ENCODE results near the gene RUFY3. TPM values are rescaled to one million over a fixed set of nuclear protein-coding genes. Genes with fewer than 3 reads are reported as not detected.
"Not testable (repeated sequence)": the region's sequence is repeated elsewhere in the genome, so short reads cannot be mapped to it uniquely, and the experiment has no call there.

Gene RUFY3
- total RNA-seq, 1 experiment from 2014 or later: 65.2 TPM

DNA sequence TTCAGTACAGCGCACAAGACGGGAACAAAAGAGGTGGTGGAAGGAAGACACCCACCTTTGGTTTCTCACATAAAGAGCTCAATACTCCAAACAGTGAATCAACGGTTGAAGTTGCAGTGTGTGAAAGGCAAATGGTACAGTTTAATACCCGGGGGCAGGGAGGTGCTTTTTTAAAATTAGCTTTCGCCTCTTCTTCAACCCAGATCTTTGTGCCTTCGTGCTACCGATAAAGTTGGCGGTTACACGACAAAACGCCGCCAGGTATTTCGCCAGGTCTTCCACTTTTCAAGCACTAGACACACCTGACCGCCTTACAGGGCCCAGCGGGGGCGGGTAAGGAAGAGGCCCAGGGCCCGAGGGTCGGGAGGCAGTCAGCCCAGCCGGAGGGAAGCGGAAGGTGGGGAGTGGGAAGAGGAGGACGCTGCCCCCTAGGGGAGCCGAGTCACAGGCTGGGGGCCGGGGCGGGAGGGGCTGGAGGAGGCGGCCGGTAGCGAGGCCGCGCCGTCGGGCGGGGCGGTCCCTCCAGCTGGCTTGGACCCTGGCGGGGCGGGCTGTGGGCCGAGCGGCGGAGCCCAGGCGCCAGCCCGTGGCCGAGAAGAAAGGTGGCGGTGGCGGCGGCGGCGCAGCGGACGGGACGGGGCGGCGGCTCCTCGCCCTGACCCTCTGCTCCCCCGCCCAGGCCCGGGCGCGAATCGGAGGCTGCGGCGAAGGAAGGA lies 17.4 kb upstream of the RUFY3 start:
- in situ Hi-C loops (cut with HindIII; ENCODE audit: low sequenced_read_pairs): no loop called here
- peak; percentile 71 for DNase-seq (ENCODE audit: low spot score)

DNA sequence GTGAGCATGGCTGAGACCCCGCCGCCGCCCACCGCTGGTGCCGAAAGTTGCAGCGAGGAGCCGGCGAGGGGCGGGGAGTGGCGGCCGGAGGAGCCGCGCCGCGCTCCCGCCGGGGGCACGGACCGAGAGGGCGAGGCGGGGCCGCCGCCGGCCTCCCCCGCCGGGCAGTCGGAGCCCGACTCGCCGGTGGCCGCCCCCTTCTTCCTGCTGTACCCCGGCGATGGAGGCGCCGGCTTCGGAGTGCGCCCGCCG lies 16.9 kb upstream of the RUFY3 start:
- in situ Hi-C loops (cut with HindIII; ENCODE audit: low sequenced_read_pairs): no loop called here
- DNase-seq (ENCODE audit: low spot score): no peak

DNA sequence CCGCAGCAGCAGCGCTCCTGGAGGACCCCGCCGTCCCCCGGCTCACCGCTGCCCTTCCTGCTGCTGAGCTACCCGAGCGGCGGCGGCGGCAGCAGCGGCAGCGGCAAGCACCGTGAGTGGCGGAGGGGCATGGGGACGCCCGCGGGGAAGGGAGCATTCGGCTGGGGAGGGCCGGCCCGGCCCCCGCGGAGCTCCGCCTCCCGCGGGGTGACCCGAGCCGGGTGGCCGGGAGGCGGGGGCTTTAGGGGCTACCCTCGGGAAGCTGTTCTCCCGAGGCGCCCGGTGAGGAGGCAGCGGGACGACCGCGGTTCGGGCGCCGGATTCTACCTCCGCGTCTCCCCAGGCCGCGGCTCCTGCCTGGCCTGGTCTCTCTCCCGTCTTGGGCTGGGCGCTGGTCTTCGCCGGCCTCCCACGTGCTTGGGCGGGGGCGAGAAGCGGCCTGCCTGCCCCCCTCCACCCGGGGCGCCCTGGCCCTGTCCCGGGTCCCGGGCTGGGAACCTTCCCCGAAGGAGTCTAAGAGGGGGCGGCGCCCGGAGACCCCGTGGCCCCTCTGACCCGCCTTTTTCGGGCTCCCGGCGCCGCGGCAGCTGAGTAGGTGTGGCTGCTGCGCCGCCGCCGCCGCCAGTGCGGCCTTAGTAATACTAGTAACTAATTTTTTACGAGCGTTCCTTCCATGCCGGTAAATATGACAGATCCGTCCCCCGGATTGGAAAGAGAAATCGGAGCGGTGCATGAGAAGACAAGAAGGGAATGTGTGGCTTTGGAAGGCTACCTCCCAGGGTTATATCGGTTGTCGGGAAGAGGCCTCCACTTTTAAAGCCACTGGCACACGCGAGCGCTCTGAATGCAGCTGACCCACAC lies 16.4 kb upstream of the RUFY3 start:
- DNase-seq (ENCODE audit: low spot score): peak; percentile 62
- in situ Hi-C loops (cut with HindIII; ENCODE audit: low sequenced_read_pairs): no loop called here

DNA sequence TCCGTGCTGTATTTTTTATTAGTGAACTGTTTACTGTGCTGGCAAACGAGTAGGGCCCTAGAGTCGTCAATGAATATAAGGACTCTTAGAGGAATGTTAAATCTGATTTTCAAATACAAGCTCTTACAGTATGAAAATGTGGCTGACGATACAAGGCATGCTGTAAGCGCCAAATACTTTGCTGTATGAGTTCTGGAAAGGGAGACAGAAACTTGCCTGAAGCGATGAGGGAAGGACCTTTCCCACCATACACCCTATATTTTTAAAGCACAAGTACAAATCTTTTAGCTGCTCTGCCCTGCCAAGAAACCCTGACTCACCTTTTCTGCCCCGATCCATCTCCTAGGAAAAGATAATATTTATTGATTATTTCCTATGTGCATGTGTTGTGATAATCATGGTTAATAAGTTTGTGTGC lies 15.7 kb upstream of the RUFY3 start:
- DNase-seq (ENCODE audit: low spot score): no peak
- in situ Hi-C loops (cut with HindIII; ENCODE audit: low sequenced_read_pairs): no loop called here

DNA sequence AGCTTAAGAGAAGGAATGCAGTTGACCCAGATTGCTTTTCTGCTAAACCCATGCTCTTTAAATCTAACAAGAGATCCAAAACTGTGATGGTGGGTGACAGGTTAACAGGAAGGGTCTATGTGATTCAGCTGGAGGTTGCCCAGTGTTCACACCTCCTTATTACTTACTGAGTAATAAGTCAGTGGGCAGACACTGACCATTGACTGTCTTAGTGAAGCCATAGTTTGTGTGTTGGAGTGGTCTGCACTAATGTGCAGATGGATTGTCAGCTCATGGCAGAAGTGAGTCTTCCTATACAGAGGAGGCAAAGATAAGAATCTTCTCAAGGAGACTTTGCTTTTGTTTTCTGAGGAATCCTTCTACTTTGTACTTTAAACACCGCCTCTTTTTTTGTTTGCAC lies 15.2 kb upstream of the RUFY3 start:
- no peak for DNase-seq (ENCODE audit: low spot score)
- in situ Hi-C loops (cut with HindIII; ENCODE audit: low sequenced_read_pairs): no loop called here

DNA sequence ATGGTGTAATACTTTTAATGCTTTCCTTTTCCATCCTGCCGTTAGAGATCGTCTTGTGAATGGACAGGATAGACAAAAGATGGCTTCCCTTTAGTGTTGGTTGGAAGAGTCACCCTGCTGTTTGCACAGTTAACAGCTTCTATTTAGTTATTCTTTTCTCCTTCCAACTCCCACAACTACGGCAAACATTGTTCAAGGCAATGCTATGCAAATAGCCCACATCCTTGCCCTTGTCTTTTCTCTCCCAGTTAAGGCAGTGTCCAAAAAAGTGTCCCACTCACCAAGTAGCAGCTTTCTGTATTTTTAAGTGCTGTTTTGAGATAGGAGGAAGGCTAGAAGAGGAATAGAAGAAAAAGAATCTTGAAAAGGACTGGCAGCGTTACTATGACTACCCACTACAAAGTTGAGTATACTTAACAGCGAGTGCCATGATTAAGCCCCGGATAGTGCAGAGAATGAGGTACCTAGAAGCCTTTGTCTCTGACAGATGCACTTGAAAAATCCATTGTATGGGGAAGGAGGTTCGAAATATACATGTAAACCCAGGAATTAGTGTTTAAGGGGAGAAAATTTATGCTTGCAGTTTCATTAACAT lies 12.1 kb upstream of the RUFY3 start:
- no peak for DNase-seq (ENCODE audit: low spot score)
- in situ Hi-C loops (cut with HindIII; ENCODE audit: low sequenced_read_pairs): no loop called here

DNA sequence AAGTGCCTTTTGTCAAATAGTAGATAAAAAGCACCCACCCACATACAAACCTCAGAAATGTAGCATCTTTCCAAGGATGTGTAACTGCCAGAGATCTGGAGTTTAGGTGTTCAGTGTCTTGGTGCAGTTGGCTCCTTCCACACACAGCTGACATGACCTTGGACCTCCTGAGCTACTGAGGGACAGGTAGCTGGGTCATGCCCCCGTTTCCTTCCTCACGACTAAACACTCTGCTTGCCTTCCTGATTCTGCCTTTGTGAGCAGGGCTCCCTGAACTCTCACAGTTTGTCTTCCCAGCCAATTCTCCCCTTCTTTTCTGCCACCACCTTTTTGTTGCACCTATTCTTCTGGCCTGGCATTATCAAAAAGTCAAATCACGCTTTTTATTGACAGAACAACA lies 10.2 kb upstream of the RUFY3 start:
- DNase-seq (ENCODE audit: low spot score): no peak
- in situ Hi-C loops (cut with HindIII; ENCODE audit: low sequenced_read_pairs): no loop called here

DNA sequence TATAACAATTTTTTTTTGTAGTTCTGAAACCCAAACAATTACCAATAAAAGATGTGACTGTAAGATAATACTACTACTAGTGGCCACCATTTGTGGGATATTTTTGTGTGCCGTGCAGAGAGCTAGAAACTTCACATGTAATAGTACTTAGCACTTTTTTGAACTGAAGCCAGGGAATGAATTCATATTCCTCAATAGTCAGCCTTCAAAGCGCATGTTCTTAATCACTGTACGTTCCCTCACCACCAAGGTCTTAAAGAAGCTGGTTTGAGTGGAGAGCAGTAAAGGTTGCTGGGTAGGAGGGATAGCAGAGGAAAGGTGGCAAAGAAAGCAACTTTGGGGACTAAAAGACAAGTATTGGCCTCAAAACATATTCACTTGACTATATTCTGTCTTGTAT lies 9.6 kb upstream of the RUFY3 start:
- no peak for DNase-seq (ENCODE audit: low spot score)
- in situ Hi-C loops (cut with HindIII; ENCODE audit: low sequenced_read_pairs): no loop called here

DNA sequence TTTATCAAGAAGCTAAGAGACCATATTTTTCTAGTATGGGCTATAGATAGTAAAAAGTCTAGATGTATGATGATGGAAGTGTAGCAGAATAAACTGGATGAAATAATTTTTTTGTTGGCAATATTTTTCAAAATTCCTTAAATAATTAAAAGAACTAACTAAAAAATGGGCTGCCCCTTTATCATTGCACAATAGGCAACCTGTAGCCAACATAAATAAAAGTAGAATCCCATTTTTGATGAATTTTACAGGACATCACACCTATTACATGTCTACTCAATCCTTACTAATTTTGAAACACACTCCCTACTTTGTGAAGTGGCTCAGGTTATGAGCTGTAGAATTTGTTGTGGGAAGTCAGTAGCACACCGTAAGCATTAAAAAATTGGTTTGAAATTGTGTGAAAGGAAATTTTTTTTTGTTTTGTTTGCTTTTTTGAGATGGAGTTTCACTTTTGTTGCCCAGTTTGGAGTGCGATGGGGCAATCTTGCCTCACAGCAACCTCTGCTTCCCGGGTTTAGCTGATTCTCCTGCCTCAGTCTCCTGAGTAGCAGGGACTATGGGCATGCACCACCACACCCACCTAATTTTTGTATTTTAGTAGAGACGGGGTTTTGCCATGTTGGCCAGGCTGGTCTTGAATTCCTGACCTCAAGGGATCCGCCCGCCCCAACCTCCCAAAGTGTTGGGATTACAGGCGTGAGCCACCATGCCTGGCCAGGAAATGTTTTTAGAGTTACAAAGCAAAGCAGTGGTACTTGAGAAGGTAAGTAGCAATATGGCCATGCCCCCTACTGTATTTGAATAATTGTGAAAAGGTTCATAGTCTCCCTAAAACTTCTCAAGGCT lies 8.9 kb upstream of the RUFY3 start:
- DNase-seq (ENCODE audit: low spot score): no peak
- in situ Hi-C loops (cut with HindIII; ENCODE audit: low sequenced_read_pairs): no loop called here

DNA sequence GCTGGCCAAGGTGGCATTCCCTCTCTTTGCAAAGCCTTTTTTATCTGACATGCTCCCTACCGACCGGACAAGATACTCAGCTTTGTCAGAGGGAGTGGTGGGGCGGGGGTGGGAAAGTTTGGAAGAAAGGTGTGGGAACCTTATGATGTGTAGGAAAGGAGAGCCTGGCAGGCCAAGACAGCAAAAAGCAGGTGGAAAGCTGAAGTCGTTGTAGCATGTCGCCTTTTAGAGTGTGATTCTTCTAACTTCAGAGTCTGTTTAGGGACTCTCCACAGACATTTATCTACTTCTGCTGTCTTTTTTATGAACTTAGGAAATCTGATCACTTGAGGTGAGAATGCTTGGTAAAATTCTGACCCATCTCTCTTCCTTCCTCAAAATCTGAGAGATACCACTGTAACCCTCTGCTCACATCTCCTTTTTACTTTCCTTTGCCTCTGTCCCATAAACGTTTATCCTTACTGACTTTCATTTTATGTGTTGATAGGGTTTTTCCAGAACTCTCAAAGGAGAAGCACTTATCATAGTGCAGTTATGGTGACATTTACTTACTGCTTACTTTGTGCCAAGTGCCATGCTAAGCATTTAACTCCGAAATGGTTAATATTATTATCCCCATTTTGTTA lies 8.2 kb upstream of the RUFY3 start:
- no peak for DNase-seq (ENCODE audit: low spot score)
- in situ Hi-C loops (cut with HindIII; ENCODE audit: low sequenced_read_pairs): no loop called here

DNA sequence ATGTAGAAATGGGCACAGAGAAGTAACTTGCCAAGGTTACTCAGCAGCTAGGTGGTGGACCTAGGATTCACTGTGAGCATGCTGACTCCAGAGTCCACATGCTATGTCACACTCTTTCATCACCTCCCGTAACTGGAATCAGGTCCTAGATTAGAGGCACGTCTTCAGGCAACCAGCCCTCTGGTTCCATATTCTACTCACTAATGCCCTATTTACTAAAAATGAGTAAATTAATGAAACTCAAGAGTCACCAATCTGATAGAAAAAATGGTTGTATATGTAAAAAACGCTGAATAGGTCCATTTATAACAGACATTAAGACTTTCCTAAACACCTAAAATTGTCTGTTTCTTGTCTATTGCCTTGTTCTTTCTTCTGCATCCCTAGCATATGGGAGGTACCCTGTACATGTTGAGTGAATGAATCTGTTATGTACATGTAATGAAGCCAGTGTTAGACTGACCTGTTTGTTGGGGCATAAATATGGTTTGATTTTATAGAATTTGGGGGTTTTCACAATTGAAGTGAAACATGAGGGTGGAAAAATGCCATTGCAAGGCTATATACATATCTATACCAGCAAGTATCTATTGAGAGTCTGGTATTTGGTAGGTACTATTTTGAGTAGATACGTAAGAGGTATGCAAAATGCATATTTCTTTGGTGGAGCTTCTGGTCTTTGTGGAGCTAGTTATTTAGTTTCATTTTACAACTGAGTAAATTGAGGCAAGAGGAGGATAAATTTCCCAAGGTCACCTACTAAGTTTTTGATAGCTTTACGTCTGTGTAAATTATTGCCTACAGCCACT lies 7.5 kb upstream of the RUFY3 start:
- no peak for DNase-seq (ENCODE audit: low spot score)
- in situ Hi-C loops (cut with HindIII; ENCODE audit: low sequenced_read_pairs): no loop called here

DNA sequence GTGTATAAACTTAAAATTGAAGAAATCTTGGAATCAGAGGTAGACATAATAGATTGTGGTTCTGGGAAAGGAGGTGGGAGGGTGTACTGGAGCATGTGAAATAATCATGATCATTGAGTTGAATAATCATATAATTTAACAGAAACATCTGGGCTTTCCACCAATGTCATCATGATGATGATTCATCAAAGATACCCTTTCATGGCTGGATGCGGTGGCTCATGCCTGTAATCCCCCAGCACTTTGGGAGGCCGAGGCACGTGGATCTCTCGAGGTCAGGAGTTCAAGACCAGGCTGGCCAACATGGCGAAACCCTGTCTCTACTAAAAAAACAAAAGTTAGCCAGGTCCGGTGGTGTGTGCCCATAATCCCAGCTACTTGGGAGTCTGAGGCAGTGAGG lies 6.7 kb upstream of the RUFY3 start:
- no peak for DNase-seq (ENCODE audit: low spot score)
- in situ Hi-C loops (cut with HindIII; ENCODE audit: low sequenced_read_pairs): no loop called here

DNA sequence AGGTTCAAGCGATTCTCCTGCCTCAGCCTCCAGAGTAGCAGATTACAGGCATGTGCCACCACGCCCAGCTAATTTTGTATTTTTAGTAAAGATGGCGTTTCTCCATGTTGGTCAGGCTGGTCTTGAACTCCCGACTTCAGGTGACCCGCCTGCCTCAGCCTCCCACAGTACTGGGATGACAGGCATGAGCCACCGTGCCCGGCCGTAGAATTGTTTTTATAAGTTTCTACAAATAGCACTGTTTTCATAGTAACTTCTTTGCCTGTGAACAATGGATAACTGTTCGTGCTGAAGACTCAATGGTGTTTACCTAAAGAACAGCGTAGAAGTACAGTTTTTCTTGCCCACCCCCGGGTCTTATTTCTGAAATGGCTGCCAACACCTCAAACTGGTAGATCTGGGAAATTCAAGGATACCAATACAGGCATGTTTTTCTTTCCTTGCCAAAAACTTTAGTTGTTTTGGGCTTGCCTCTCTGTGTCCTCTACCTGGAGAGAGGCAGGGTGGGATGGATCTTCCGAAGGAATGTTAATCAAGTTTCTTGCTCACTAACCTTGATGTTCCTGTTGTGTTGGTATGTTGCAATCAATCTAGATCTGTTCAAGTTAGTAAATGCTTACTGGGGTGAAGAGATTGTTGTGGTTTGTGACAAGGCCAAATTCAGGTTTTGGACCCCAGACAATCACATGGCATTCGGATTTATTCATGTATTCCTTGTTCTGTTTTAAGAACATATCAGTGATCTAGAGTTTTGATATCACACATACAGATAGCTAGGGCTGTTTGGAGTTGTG lies 2.8 kb upstream of the RUFY3 start:
- in situ Hi-C loops (cut with HindIII; ENCODE audit: low sequenced_read_pairs): no loop called here
- DNase-seq (ENCODE audit: low spot score): no peak

DNA sequence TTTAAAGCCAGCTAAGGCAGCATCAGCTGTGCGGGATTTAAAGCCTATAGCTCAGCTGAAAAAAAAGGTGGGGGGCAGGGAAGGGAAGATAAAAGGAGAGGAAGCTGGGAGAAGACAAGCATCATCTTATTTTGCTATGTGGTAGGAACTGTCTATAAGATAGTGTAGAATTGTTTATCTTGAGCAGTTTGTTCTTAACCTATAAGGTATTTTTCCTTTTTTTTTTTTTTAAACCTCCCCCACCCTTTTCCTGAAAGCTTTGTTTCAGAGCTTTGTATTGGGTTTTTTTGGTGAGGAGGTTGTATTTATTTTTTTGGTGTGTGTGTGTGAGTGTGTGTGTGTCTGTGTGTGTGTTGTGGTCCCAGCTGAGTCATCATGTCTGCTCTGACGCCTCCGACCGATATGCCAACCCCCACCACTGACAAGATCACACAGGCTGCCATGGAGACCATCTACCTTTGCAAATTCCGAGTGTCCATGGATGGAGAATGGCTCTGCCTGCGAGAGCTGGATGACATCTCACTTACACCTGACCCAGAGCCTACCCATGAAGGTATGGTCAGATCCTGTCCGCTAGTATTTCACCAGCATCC lies 531 bp downstream of the RUFY3 start:
- peak; percentile 72 for DNase-seq (ENCODE audit: low spot score)
- in situ Hi-C loops (cut with HindIII; ENCODE audit: low sequenced_read_pairs): no loop called here

DNA sequence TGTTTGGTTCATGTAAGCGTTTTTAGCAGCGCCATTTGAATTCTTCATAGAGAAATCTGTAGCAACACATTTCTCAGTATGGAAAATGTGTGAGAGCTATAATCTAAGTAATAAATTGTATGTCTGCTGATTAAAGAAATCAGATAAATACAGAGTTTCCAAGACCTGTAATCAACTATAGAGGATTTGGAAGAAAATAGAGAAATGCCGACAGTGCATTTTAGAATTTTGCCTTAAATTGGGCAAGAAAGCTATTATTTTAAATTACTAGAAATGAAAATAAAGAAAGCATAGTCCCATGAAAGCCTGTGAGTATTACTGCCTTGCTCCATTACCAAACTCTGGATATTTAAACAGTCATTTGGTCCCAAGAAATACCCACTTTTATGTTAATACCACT lies 2.7 kb downstream of the RUFY3 start:
- in situ Hi-C loops (cut with HindIII; ENCODE audit: low sequenced_read_pairs): no loop called here
- DNase-seq (ENCODE audit: low spot score): no peak

DNA sequence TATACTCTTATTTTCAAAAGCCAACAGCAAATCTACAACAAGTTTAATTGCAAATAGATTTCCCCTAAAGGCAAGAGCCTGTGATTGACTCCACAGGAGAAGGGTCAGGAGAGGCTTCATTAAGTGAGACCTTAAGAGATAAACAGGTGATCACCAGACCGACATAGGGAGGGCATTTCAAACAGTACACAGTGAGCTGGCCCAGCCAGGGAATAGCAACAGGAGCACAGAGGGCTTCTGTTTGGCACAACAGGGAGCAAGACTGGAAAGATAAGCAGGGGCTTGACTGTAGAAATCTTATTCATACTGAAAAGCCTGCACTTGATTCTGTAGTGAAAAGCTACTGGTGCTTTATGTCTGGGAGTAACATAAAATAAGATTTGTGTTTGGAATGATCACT lies 3.9 kb downstream of the RUFY3 start:
- in situ Hi-C loops (cut with HindIII; ENCODE audit: low sequenced_read_pairs): no loop called here
- DNase-seq (ENCODE audit: low spot score): no peak

DNA sequence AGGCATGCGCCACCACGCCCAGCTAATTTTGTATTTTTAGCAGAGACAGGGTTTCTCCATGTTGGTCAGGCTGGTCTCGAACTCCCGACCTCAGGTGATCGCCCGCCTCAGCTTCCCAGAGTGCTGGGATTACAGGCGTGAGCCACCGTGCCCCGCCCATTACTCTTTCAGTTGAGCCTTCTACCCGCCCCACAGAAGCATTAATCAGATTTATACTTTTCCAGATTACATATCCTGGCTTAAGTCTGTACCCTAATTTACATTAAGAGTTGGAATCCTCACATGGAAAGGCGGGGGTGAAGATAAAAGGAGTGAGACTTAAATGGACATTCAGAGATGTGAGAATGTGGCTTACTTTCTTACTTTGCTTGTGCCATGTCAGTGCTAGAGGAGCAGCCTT lies 4.8 kb downstream of the RUFY3 start:
- in situ Hi-C loops (cut with HindIII; ENCODE audit: low sequenced_read_pairs); DNase-seq (ENCODE audit: low spot score): not testable (repeated sequence)
